Mesenchymal stem cell (in vitro differentiated cells and primary cell): ENCODE results near the gene CCDC50.

Experiments used
- DNase-seq: peaks from one replicate; pipeline ENCODE4 v3.0.0-alpha.2; 2013
- H2AFZ ChIP-seq: one replicate; pipeline ENCODE4 v1.6.1; 2013; ENCODE audit warnings: low read depth, mild to moderate bottlenecking, control low read depth, inconsistent platforms, low read length, moderate library complexity
- H2AK5ac ChIP-seq: 2 replicates; pipeline ENCODE4 v1.6.1; 2013; ENCODE audit warnings: low read length, moderate library complexity, mild to moderate bottlenecking, inconsistent platforms; ENCODE audit not compliant: severe bottlenecking
- H2BK120ac ChIP-seq: one replicate; pipeline ENCODE4 v1.6.1; 2013; ENCODE audit warnings: low read depth, mild to moderate bottlenecking, inconsistent platforms, low read length, moderate library complexity
- H2BK12ac ChIP-seq, 2 experiments: one replicate each; pipeline ENCODE4 v1.6.1; 2013; ENCODE audit warnings: inconsistent platforms in 2 of 2, low read length in 2 of 2, mild to moderate bottlenecking in 2 of 2, moderate library complexity in 2 of 2, control low read depth in 1 of 2
- H2BK15ac ChIP-seq: one replicate; pipeline ENCODE4 v1.6.1; 2013; ENCODE audit warnings: mild to moderate bottlenecking, low read depth, inconsistent platforms; ENCODE audit not compliant: poor library complexity, severe bottlenecking
- H2BK5ac ChIP-seq: 2 replicates; pipeline ENCODE4 v1.6.1; 2013; ENCODE audit warnings: low read depth, mild to moderate bottlenecking, low read length, control low read depth, inconsistent platforms; ENCODE audit not compliant: poor library complexity, severe bottlenecking
- H3K14ac ChIP-seq, 2 experiments: one replicate each; pipeline ENCODE4 v1.6.1; 2013; ENCODE audit warnings: inconsistent platforms in 2 of 2, low read length in 2 of 2, control low read depth in 1 of 2, mild to moderate bottlenecking in 1 of 2, moderate library complexity in 1 of 2
- H3K18ac ChIP-seq, 2 experiments: one replicate each; pipeline ENCODE4 v1.6.1; 2013; ENCODE audit warnings: inconsistent platforms in 2 of 2, low read length in 2 of 2, control low read depth in 1 of 2, low read depth in 1 of 2, mild to moderate bottlenecking in 1 of 2
- H3K23ac ChIP-seq, 2 experiments: one replicate each; pipeline ENCODE4 v1.6.1; 2013; ENCODE audit warnings: inconsistent platforms in 2 of 2, low read length in 2 of 2, mild to moderate bottlenecking in 2 of 2, moderate library complexity in 2 of 2, control low read depth in 1 of 2
- H3K27ac ChIP-seq: 2 replicates; pipeline ENCODE4 v1.5.1; 2013; ENCODE audit warnings: mild to moderate bottlenecking, moderate library complexity, low read length, control low read depth, inconsistent platforms; ENCODE audit not compliant: poor library complexity, severe bottlenecking
- H3K27me3 ChIP-seq, 2 experiments: 2 replicates each; pipeline versions ENCODE4 v1.6.1 to v1.7.0; 2013; ENCODE audit warnings: low read length in 2 of 2, mild to moderate bottlenecking in 2 of 2, moderate library complexity in 2 of 2, control low read depth in 1 of 2, inconsistent platforms in 1 of 2; ENCODE audit not compliant: control insufficient read depth in 1 of 2, insufficient read depth in 1 of 2
- H3K36me3 ChIP-seq, 2 experiments: 2 replicates each; pipeline versions ENCODE4 v1.6.1 to v1.7.0; 2013; ENCODE audit warnings: low read length in 2 of 2, control low read depth in 1 of 2, inconsistent platforms in 1 of 2, low read depth in 1 of 2, mild to moderate bottlenecking in 1 of 2; ENCODE audit not compliant: insufficient read depth in 2 of 2, control insufficient read depth in 1 of 2
- H3K4ac ChIP-seq, 2 experiments: one replicate each; pipeline ENCODE4 v1.6.1; 2013; ENCODE audit warnings: inconsistent platforms in 2 of 2, low read length in 2 of 2, mild to moderate bottlenecking in 2 of 2, moderate library complexity in 2 of 2, control low read depth in 1 of 2, low read depth in 1 of 2
- H3K4me1 ChIP-seq: 2 replicates; pipeline ENCODE4 v1.6.1; 2013; ENCODE audit warnings: low read depth, low read length, control low read depth; ENCODE audit not compliant: control insufficient read depth, insufficient read depth
- H3K4me2 ChIP-seq: 2 replicates; pipeline ENCODE4 v1.6.1; 2013; ENCODE audit warnings: low read length, mild to moderate bottlenecking, inconsistent platforms; ENCODE audit not compliant: poor library complexity, severe bottlenecking
- H3K4me3 ChIP-seq, 2 experiments: 2 replicates each; pipeline versions ENCODE4 v1.5.1 to v1.7.0; 2013; ENCODE audit warnings: low read length in 2 of 2, mild to moderate bottlenecking in 2 of 2, control low read depth in 1 of 2, low read depth in 1 of 2; ENCODE audit not compliant: insufficient read depth in 1 of 2
- H3K79me1 ChIP-seq: replicated peaks from 2 replicates; pipeline ENCODE4 v1.6.1; 2013; ENCODE audit warnings: mild to moderate bottlenecking, control low read depth, low read length, inconsistent platforms; ENCODE audit not compliant: poor library complexity, severe bottlenecking
- H3K9ac ChIP-seq: 2 replicates; pipeline ENCODE4 v1.7.0; 2013; ENCODE audit warnings: mild to moderate bottlenecking, low read length, moderate library complexity
- H3K9me3 ChIP-seq: 2 replicates; pipeline ENCODE4 v1.7.0; 2013; ENCODE audit warnings: mild to moderate bottlenecking, low read length; ENCODE audit not compliant: control insufficient read depth
- H4K8ac ChIP-seq: one replicate; pipeline ENCODE4 v1.6.1; 2013; ENCODE audit warnings: inconsistent platforms, mild to moderate bottlenecking, low read length, moderate library complexity
- H4K91ac ChIP-seq: one replicate; pipeline ENCODE4 v1.6.1; 2013; ENCODE audit warnings: mild to moderate bottlenecking, low read length, inconsistent platforms
- WGBS: methylation state at CpG from one replicate; pipeline ENCODE4 v1.1.7; 2013; ENCODE audit warnings: mixed read lengths; 5-methylcytosine and 5-hydroxymethylcytosine counted together

Gene CCDC50

GRCh38 chr3:191441687-191442086 is 112.5 kb downstream of the CCDC50 start:
- Histone ChIP-seq H4K8ac (no peak overlapping the region), H2BK5ac (no peak overlapping the region), H3K36me3 (no peaks in the 10 kb centered on the region), H4K91ac (no peak overlapping the region), H3K9ac (no peak overlapping the region), H3K4me3 (no peak overlapping the region), H3K79me1 (no peaks in the 10 kb centered on the region), H3K14ac (no peak overlapping the region), H2BK15ac (no peak overlapping the region), H3K4ac (no peak overlapping the region), H3K27me3 (no peaks in the 10 kb centered on the region), H3K23ac (no peak overlapping the region), H2BK12ac (no peak overlapping the region), H2BK120ac (no peak overlapping the region), H3K4me1 (no peaks in the 10 kb centered on the region), H3K4me2 (no peak overlapping the region), H3K18ac (no peak overlapping the region), H2AFZ (no peak overlapping the region), H2AK5ac (no peak overlapping the region), H3K27ac (no peak overlapping the region), H3K9me3 (no peaks in the 10 kb centered on the region)
- no peak for DNase-seq
- 65% methylated on average over 2 of the region's 2 CpGs for WGBS

- Histone ChIP-seq H2AFZ (no peak overlapping the region), H4K91ac (no peak overlapping the region), H3K9me3 (peaks cover 2% of the 10 kb centered on the region), H3K14ac (no peak overlapping the region), H4K8ac (no peak overlapping the region), H2AK5ac (no peak overlapping the region), H3K4ac (no peak overlapping the region), H3K23ac (no peak overlapping the region), H3K27ac (no peak overlapping the region), H3K4me1 (no peaks in the 10 kb centered on the region), H3K27me3 (no peaks in the 10 kb centered on the region), H2BK120ac (no peak overlapping the region), H2BK5ac (no peak overlapping the region), H2BK15ac (no peak overlapping the region), H3K79me1 (no peaks in the 10 kb centered on the region), H2BK12ac (no peak overlapping the region), H3K18ac (no peak overlapping the region), H3K9ac (no peak overlapping the region), H3K4me3 (no peak overlapping the region), H3K4me2 (no peak overlapping the region), H3K36me3 (no peaks in the 10 kb centered on the region)
- no peak for DNase-seq
- 92% methylated on average over 2 of the region's 3 CpGs for WGBS
These were observed 115.4 kb downstream of the CCDC50 start for GRCh38 chr3:191444569-191444968.
